GM21528 (cell line): ENCODE measurements around the gene LINGO1.

Source experiments
- ATAC-seq: cut with Tn5 transposase; IDR thresholded peaks from one replicate; pipeline ENCODE4 v1.9.1; 2021; ENCODE audit warnings: mild to moderate bottlenecking, moderate library complexity; ENCODE audit not compliant: unreplicated experiment, low FRiP score

Gene LINGO1

GRCh38 chr15:77598644-77599043, 34.1 kb downstream of the LINGO1 start:
- ATAC-seq = no peak

DNA sequence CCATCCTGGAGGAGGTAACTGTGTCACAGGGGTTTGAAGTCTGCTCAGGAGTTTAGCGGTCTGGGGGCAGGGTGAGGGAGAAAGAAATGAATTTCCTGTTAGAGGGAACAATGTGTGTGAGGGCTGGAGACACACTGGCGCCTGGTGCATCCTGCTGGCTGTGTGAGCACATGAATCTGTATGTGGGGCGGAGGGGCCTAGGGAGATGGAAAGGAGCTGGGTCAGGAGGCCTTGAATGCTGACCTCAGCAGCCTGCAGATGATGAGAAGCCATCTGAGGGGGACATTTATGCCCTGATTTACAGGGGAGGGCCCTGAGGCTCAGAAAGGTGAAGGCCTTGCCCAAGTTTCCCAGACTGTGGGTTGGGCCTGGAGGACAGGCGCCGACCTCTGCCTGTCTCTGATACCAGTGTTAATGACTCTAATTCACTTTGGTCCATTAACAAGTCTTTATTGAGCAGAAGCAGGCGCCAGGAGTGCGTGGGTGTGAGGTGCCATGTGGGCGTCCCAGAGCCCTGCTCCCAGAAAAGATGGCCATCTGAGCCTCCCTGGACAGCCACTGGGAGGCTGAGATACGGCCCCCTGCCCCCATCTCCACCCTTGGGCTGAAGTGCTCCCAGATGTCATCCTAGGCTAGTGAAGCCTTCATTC, 34.8 kb downstream of the LINGO1 start:
- no peak for ATAC-seq

DNA sequence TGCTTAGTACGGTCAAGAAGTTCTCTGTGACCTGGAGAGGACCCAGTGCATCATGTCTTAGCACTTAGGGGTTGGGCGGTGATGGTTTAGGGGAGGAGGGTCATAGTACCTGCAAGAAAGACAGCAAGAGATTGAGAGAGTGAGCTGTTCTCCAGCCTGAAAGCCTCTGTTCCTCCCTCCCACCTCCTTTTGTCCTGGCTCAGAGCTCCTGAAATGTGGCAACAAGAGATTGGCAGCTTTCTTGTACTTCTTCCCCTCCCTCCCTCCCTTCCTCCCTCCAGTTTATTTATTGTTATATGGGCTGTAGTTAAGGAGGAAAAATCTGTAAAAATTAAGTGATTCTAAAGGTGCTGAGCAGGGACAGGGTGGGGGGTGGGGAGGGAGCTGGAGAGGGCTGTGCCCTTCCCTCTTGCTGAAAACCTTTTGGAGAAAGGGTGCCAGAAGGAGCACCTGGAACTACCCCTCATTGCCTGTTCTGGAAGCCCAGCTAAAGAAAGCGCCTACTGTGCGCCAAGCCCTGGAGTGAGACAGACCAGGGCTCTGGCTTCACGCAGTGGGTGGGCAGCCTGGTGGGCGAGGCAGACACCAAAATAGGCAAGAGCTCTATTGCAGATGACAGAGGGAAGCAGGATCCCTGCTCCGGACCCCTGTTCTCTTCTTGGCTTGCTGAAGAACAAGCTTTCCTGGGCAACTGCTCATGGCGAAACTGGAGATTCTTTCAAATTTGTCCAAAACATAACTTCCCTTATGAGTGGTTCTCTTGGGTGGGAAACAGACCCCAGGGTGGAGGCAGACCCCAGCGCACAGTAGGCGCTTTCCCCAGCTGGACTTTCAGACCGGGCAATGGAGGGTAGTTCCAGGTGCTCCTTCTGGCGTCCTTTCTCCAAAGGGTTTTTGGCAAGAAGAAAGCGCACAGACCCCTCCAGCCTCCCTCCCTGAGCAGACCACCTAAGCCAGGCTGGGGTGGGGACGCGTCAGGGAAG, 35.6 kb downstream of the LINGO1 start:
- no peak for ATAC-seq

DNA sequence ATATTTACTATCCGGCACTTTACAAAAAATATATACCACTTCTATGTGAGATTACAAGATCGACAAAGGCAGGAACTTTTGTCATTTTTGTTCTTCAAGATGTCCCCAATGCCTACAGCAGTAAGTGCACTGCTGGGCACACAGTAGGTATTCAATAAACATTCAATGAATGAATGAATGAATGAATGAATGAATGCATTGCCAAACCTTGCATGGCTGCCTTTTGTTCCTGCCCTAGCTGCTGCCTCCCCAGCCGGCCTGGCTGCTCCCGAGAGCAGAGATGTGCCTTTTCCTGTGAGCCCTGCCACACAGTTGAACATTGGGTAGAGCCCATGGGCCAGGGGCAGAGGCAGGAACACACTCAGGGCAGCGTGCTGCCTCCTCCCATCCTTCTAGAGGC, 37.5 kb downstream of the LINGO1 start:
- no peak for ATAC-seq

DNA sequence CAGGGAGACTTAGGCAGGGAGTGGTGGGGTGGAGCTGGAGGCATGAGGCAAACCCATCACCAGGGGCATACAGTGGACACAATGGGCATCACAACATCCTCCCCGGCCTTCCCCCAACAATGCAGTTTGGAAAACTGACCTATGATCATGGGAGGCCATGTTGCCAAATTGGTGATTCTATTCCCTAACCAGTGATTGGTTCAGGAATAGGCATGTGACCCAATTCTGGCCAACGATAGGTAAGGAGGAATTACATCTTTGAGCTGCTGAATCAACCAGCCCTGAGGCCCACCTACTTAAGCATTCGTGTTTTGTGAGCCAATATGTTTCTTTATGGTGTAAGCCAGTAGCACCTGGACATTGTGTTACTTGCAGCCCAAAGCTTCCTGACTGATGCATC, 40.0 kb downstream of the LINGO1 start:
- no peak for ATAC-seq

DNA sequence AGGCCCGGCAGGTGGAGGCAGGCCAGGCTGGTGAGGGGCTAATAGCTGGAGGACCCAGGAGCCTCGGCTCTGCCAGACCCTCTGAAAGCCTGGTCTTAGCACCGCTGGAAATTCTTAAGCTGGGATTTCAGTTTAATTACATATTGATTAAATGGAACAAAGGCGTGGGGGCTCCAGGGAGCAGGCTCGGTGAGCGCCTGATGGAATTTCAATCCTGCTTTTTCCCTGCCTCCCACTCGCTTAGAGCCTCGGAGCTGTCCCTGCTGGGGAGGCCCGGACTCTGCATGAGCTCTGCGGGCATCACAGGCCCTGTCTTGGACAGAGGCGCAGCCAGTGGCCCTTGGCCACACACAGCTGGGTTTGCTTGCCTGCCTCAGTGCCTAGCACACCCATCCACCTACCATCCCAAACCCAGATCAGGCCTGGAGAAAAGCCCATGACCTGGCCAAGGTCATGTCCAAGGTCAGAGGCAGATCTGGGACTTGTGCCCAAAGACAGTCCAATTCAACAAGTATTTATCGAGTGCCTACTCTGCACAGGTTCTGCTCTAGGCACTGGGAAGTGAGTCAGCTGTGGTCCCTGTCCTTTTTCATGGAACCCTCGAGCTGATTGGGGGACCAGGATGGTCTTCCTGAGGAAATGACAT, 40.6 kb downstream of the LINGO1 start:
- no peak for ATAC-seq

GRCh38 chr15:77589839-77590238, 42.9 kb downstream of the LINGO1 start:
- no peak for ATAC-seq

GRCh38 chr15:77588126-77588525, 44.6 kb downstream of the LINGO1 start:
- ATAC-seq = no peak

GRCh38 chr15:77584691-77585090, 48.0 kb downstream of the LINGO1 start:
- ATAC-seq = no peak

DNA sequence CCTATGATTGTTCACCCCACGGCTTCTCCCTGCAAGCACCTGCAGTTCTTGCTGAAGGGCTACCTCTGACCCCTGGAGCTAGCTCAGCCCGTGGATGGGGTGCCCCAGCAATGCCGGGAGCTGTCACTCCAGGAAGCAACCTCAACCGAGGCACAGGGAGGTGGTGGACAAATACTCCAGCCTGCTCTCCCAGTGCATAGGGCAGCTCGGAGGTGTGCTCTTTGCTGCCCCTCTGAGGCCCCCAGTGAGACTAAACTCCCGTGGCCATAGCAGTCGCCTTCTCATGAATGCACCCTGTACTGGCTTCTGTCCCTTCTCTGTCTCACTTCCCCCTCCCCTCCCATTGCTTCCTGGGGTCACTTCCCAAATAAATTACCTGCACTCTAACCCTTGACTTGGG, 48.5 kb downstream of the LINGO1 start:
- ATAC-seq = no peak

DNA sequence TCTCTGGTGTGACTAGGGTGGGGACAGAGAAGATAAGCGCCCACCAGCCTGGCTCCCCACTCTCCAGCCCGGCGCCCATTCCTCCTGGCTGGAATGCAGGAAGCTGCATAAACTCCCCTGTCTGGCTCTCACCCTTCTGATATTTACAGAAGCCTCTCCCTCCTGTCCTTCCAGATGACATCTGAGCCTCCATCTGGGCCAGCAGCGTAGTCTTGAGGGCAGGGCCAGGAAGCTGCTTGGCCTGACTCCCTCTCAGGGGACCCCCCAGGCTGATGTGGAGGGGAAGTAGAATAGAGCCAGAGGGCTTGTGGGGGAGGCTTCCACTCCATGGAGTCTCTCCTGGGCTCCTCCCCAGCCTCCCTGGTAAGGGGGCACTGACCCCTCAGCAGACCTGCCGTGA, 49.9 kb downstream of the LINGO1 start:
- no peak for ATAC-seq

DNA sequence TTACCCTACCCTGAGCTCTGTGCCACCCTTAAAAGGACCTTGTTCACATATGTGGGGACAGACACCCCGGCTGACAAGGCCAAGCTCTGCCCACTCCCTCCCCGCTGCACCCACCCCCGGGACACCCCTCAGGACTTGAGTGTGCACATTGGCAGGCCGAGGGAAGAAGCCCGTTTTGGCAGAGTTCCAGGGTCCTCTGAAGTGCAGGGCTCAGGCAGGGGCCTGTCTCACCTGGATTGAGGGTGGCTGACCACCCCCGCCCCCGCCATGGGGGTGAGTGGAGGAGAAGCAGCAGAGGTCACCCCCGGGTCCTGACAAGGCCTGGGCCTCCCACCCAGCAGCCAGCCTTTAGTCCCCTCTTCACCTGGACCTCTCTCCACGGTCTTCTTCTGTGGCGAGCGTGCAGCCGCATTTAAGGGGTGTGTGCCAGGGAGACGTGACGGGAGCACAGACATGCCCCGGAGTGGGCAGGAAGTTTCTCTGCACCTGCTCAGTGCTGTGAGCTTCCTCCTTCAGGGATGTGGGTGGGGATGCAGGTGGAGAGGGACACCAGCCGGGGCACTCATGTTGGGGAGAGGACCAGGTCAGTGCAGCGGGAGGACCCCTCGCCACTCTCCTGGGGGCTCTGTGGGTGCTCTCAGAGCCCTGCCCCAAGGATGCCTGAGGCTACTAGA, 50.7 kb downstream of the LINGO1 start:
- ATAC-seq = no peak

- no peak for ATAC-seq
Observed at GRCh38 chr15:77580996-77581682, 51.6 kb downstream of the LINGO1 start.

DNA sequence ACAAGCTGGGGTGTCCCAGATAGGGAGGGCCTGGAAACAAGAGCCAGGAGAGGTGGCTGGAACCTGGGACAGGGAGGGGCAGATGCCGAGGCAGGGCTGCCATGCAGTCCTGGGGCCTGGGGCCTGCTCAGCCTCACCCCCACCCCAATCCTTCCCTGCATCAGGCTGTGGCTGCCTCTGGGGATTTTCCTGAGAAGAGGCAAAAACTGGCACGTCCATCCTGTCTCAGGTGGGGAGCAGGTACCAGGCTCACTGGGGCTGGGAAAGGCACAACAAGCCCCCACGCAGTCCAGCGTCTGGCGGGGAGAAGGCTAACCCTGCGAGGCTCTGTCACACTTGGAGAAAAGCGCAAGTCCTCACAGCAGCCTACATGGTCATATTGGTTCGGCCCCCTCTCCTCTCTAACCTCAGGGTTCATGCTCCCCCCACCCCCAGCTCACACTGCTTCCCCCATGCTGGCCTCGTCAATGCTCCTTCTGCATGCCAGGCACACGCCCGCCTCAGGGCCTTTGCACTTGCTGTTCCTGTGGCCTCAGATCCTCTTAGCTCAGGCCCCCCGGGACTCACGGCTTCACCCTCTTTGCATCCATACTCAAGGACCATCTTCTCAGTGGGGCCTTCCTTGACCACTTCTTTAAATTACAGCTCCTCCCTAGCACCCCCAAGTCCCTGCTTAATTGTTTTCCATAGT, 53.1 kb downstream of the LINGO1 start:
- no peak for ATAC-seq

DNA sequence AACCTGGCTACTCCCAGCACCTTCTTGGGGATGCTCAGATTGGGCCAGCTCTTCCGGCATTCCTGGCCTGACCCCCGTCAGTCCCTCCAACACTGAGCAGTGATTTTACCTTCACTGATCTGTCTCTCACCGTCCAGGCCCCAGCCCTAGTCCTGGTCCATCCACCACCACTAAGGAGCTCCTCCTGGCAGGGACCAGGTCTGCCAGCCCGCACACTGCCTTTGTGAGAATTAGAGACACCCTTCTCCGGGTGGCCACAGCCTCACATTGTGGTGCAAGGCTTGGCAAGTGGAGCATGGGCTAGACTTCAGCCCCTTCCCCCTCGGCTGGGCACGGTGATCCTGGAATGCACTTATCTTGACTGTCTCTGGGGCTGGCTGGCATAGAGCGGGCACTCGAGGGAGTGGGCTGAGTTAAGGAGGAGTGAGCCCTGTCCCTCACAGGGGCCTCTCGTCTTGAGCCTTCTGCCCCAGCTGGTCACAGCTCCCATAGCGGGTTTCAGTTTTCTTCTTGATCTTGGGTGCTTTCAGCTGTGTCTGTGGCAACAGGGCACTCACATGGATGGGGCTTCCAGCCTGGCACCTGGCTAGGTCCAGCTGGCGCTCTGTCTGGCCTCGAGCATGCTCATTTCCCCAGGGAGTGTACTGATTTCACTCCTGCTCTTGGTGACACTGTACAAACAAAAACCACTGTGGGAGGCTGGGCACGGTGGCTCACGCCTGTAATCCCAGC, 53.9 kb downstream of the LINGO1 start:
- ATAC-seq = no peak

GRCh38 chr15:77577366-77577950, 55.3 kb downstream of the LINGO1 start:
- no peak for ATAC-seq

- ATAC-seq = no peak
Observed at GRCh38 chr15:77576538-77576937, 56.2 kb downstream of the LINGO1 start.

- no peak for ATAC-seq
Observed at GRCh38 chr15:77575203-77575934, 57.3 kb downstream of the LINGO1 start.
